Stomach (tissue), 4 donors: ENCODE results near the gene AADAC.

Experiments used
- EP300 ChIP-seq: sonication (generic); formaldehyde crosslinking; IDR thresholded peaks from one replicate; pipeline ENCODE4 v1.6.1; 2017; ENCODE audit warnings: antibody characterized with exemption
- POLR2A ChIP-seq, 4 donors: fragments of 450-650 bp; IDR thresholded peaks; one replicate each; pipeline ENCODE4 v1.6.1; 2016; ENCODE audit warnings: antibody characterized with exemption in 4 of 4, control low read depth in 2 of 4, mild to moderate bottlenecking in 1 of 4, moderate library complexity in 1 of 4
- POLR2AphosphoS5 ChIP-seq, 3 donors: sonication (generic); formaldehyde crosslinking; IDR thresholded peaks; one replicate each; pipeline ENCODE4 v1.6.1; 2016; ENCODE audit warnings: antibody characterized with exemption in 3 of 3
- TF ChIP-seq, protein P1 (sequence below), 7 experiments: fragments of 450-650 bp in 4 of 7; fragments of 200-600 bp in 3 of 7; sonication (generic) in 3 of 7; IDR thresholded peaks; one replicate each; pipeline ENCODE4 v1.5.1; 2016 to 2019; ENCODE audit warnings: antibody characterized with exemption in 7 of 7, control low read depth in 2 of 7, mild to moderate bottlenecking in 1 of 7

DNA sequence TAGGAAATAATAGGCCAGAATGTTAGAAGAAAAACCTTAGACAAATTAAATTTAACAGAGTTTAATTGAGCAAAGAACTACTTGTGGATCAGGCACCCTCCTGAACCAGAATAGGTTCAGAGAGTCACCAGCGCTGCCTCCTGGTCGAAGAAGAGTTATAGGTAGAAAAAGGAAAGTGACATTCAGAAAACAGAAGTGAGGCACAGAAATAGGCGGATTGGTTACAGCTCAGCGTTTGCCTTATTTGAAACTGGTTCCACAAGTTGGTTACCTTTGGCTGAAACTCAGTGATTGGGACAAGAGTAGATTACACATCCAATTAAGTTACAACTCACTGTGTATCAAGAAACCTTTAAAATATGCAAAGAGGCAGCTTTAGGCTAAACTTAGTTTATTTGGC, 4.4 kb downstream of the AADAC start:
- TF ChIP-seq, protein P1, sequence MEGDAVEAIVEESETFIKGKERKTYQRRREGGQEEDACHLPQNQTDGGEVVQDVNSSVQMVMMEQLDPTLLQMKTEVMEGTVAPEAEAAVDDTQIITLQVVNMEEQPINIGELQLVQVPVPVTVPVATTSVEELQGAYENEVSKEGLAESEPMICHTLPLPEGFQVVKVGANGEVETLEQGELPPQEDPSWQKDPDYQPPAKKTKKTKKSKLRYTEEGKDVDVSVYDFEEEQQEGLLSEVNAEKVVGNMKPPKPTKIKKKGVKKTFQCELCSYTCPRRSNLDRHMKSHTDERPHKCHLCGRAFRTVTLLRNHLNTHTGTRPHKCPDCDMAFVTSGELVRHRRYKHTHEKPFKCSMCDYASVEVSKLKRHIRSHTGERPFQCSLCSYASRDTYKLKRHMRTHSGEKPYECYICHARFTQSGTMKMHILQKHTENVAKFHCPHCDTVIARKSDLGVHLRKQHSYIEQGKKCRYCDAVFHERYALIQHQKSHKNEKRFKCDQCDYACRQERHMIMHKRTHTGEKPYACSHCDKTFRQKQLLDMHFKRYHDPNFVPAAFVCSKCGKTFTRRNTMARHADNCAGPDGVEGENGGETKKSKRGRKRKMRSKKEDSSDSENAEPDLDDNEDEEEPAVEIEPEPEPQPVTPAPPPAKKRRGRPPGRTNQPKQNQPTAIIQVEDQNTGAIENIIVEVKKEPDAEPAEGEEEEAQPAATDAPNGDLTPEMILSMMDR (IDR thresholded peaks at IDR 0.05) = peak in 1 of 7 experiments; percentile 22
- TF ChIP-seq EP300 (no peak), POLR2AphosphoS5 (IDR thresholded peaks at IDR 0.05) (no peak), POLR2A (IDR thresholded peaks at IDR 0.05) (no peak)
